NCI-H2029 treated with DMSO at 0.1 percent for 48 hours (cell line): ENCODE data around the gene FAM228B.
"Not testable (repeated sequence)": the region's sequence is repeated elsewhere in the genome, so short reads cannot be mapped to it uniquely, and the experiment has no call there.

Experiments
- DNase-seq: peaks from one replicate; lab custom pipeline; 2025; lab: John Stamatoyannopoulos, UW

FAM228B gene

GRCh38 chr2:24123195-24123921, at the start of gene FAM228B, which contains the start of gene PFN4:
FAM228B (plus strand) TSS chr2:24123469; CDS start chr2:24124362, 893 bp downstream.
PFN4 (minus strand) TSS chr2:24123334; CDS start chr2:24122535, 799 bp downstream.
- DNase-seq: peak; percentile 20

- no peak for DNase-seq
Observed at GRCh38 chr2:24073816-24074215, 49.5 kb upstream of the FAM228B start.

- DNase-seq: no peak
Observed at GRCh38 chr2:24075259-24075658, 48.0 kb upstream of the FAM228B start.

- peak; percentile 95 for DNase-seq
Observed at GRCh38 chr2:24075915-24076848, 47.1 kb upstream of the FAM228B start, which contains the start of gene SF3B6. SF3B6 (minus strand) TSS chr2:24076326; CDS start chr2:24076229, 97 bp downstream.

GRCh38 chr2:24076849-24077534, 46.3 kb upstream of the FAM228B start:
- DNase-seq: peak; percentile 95

GRCh38 chr2:24077535-24077877, 45.8 kb upstream of the FAM228B start:
- DNase-seq: no peak

GRCh38 chr2:24077879-24078278, 45.4 kb upstream of the FAM228B start:
- no peak for DNase-seq

GRCh38 chr2:24080701-24081100, 42.6 kb upstream of the FAM228B start:
- DNase-seq: peak; percentile 32

- no peak for DNase-seq
Observed at GRCh38 chr2:24082787-24083566, 40.3 kb upstream of the FAM228B start.

- peak; percentile 36 for DNase-seq
Observed at GRCh38 chr2:24083567-24084385, 39.5 kb upstream of the FAM228B start.

- DNase-seq: peak; percentile 39
Observed at GRCh38 chr2:24084386-24085199, 38.7 kb upstream of the FAM228B start, which contains the start of gene TP53I3. TP53I3 (minus strand) TSS chr2:24084834; CDS start chr2:24084326, 508 bp downstream.

- no peak for DNase-seq
Observed at GRCh38 chr2:24085200-24085489, 38.1 kb upstream of the FAM228B start.

- no peak for DNase-seq
Observed at GRCh38 chr2:24086241-24086640, 37.0 kb upstream of the FAM228B start.

GRCh38 chr2:24087032-24087431, 36.2 kb upstream of the FAM228B start:
- no peak for DNase-seq

GRCh38 chr2:24088821-24089359, 34.4 kb upstream of the FAM228B start:
- DNase-seq: no peak

- DNase-seq: not testable (repeated sequence)
Observed at GRCh38 chr2:24093270-24093669, 30.0 kb upstream of the FAM228B start.

- DNase-seq: not testable (repeated sequence)
Observed at GRCh38 chr2:24095171-24095677, 28.0 kb upstream of the FAM228B start.

- DNase-seq: not testable (repeated sequence)
Observed at GRCh38 chr2:24100732-24101131, 22.5 kb upstream of the FAM228B start.

- no peak for DNase-seq
Observed at GRCh38 chr2:24101992-24102391, 21.3 kb upstream of the FAM228B start.
